Endothelial cell of umbilical vein (primary cell): ENCODE data around the gene SUSD6. TPM values are rescaled to one million over a fixed set of nuclear protein-coding genes. Genes with fewer than 3 reads are reported as not detected.

Source experiments
- BruUV-seq: library from RNA; stranded (reverse); fragments of 400-500 nt; replicated peaks from 2 replicates; lab custom pipeline; 2021; lab: Mats Ljungman, UMichigan
- CTCF ChIA-PET: fragments of 300-600, 350-600 bp; sonication (Branson Sonifier 250); formaldehyde crosslinking; loops from one replicate; lab custom pipeline; 2021; ENCODE audit warnings: antibody characterized with exemption, inconsistent platforms; lab: Charles Lee
- POLR2A ChIA-PET: fragments of 300-600, 350-600 bp; sonication (Branson Sonifier 250); formaldehyde crosslinking; loops from one replicate; lab custom pipeline; 2021; ENCODE audit warnings: antibody characterized with exemption, inconsistent platforms; lab: Charles Lee
- DNase-seq: peaks from one replicate; pipeline ENCODE4 v3.0.0-alpha.2; 2011; ENCODE audit warnings: low read depth, low spot score
- FAIRE-seq: peaks from 2 replicates; lab custom pipeline; 2011; peaks lifted over from hg19 to GRCh38; lab: Jason Lieb, UNC
- H2AFZ ChIP-seq: 2 replicates; pipeline ENCODE4 v1.6.0; 2012; ENCODE audit warnings: low read depth, low read length, control low read depth, inconsistent platforms
- H3K27ac ChIP-seq: 2 replicates; pipeline ENCODE4 v1.5.1; 2011; ENCODE audit warnings: low read depth, mild to moderate bottlenecking, control low read depth, low read length, moderate library complexity; ENCODE audit not compliant: insufficient read depth
- H3K27me3 ChIP-seq, 2 experiments: 2 replicates each; pipeline versions ENCODE4 v1.6.0 to v1.6.1; 2011; ENCODE audit warnings: low read length in 2 of 2, mixed read lengths in 1 of 2; ENCODE audit not compliant: control insufficient read depth in 2 of 2, insufficient read depth in 2 of 2
- H3K36me3 ChIP-seq, 2 experiments: 2 replicates in 1 of 2; 3 replicates in 1 of 2; pipeline ENCODE4 v1.5.1; 2011; ENCODE audit warnings: low read length in 2 of 2, mild to moderate bottlenecking in 1 of 2, moderate library complexity in 1 of 2; ENCODE audit not compliant: control insufficient read depth in 2 of 2, insufficient read depth in 2 of 2; ENCODE audit errors: extremely low read depth in 1 of 2
- H3K4me1 ChIP-seq: 3 replicates; pipeline ENCODE4 v1.5.1; 2011; ENCODE audit warnings: mild to moderate bottlenecking, low read length; ENCODE audit not compliant: control insufficient read depth, insufficient read depth; ENCODE audit errors: extremely low read depth
- H3K4me2 ChIP-seq: 2 replicates; pipeline ENCODE4 v1.6.1; 2011; ENCODE audit warnings: low read length, control low read depth, mixed read lengths; ENCODE audit not compliant: insufficient read depth
- H3K4me3 ChIP-seq, 3 experiments: fragments of 200-600 bp in 1 of 3; sonication (generic), shearing (Covaris generic) in 1 of 3; replicated peaks in 1 of 3; 2 replicates each; pipeline ENCODE4 v1.5.1; 2011 to 2016; ENCODE audit warnings: control low read depth in 3 of 3, low read length in 3 of 3, mild to moderate bottlenecking in 2 of 3, inconsistent platforms in 1 of 3, low read depth in 1 of 3, moderate library complexity in 1 of 3; ENCODE audit not compliant: insufficient read depth in 1 of 3
- H3K79me2 ChIP-seq: 2 replicates; pipeline ENCODE4 v1.6.0; 2012; ENCODE audit warnings: low read length, inconsistent platforms; ENCODE audit not compliant: control insufficient read depth, insufficient read depth
- H3K9ac ChIP-seq: replicated peaks from 2 replicates; pipeline ENCODE3; 2011; ENCODE audit warnings: low read length, control low read depth; ENCODE audit not compliant: insufficient read depth; ENCODE audit errors: extremely low read depth
- H3K9me1 ChIP-seq: replicated peaks from 3 replicates; pipeline ENCODE4 v1.6.0; 2011; ENCODE audit warnings: mild to moderate bottlenecking, low read length; ENCODE audit not compliant: control insufficient read depth, insufficient read depth; ENCODE audit errors: extremely low read depth
- H3K9me3 ChIP-seq: replicated peaks from 2 replicates; pipeline ENCODE4 v1.5.1; 2012; ENCODE audit warnings: low read length, inconsistent platforms; ENCODE audit not compliant: control insufficient read depth, insufficient read depth
- H4K20me1 ChIP-seq: replicated peaks from 2 replicates; pipeline ENCODE3; 2011; ENCODE audit warnings: mild to moderate bottlenecking, low read length; ENCODE audit not compliant: control insufficient read depth, insufficient read depth; ENCODE audit errors: extremely low read depth
- EZH2 ChIP-seq: IDR thresholded peaks from 2 replicates; pipeline ENCODE4 v1.6.1; 2012; ENCODE audit warnings: borderline replicate concordance, low read depth, mild to moderate bottlenecking, moderate library complexity, low read length, inconsistent platforms; ENCODE audit not compliant: severe bottlenecking
- GATA2 ChIP-seq: IDR thresholded peaks from 2 replicates; pipeline ENCODE4 v1.7.0; 2011; ENCODE audit warnings: low read depth, mild to moderate bottlenecking, moderate library complexity, mixed read lengths, low read length; ENCODE audit not compliant: insufficient read length, insufficient read depth
- JUN ChIP-seq: IDR thresholded peaks from 2 replicates; pipeline ENCODE4 v1.6.1; 2011; ENCODE audit warnings: borderline replicate concordance, low read depth; ENCODE audit not compliant: insufficient read length, insufficient read depth
- MYC ChIP-seq: IDR thresholded peaks from one replicate; pipeline ENCODE4 v1.6.1; 2011; ENCODE audit warnings: mild to moderate bottlenecking, low read depth, low read length
- POLR2A ChIP-seq: IDR thresholded peaks from 2 replicates; pipeline ENCODE4 v1.6.1; 2012; ENCODE audit warnings: low read depth, mild to moderate bottlenecking, control low read depth, low read length
- dilution Hi-C: fragments of 300-500 bp; cut with MboI; formaldehyde crosslinking; loops from one replicate; pipeline ENCODE4 v1.15.0; 2019; ENCODE audit warnings: low sequenced_read_pairs; ENCODE audit not compliant: extremely low pct_ligation_motif_present
- intact Hi-C: fragments of 100-400 bp; cut with micrococcal nuclease; formaldehyde crosslinking; loops from one replicate; pipeline ENCODE4 v1.10.0; 2022
- polyA plus RNA-seq, 4 experiments: library from polyadenylated mRNA; depleted of rRNA in 3 of 4; stranded (reverse) in 3 of 4; unstranded in 1 of 4; fragments of >200 nt; gene quantifications; 2 replicates each; pipeline versions ENCODE4 v1.2.1 to v1.2.3, GENCODE V29; 2011 to 2012; ENCODE audit warnings: missing spikeins in 1 of 4
- total RNA-seq: library from RNA; stranded (reverse); gene quantifications from 2 replicates; pipeline ENCODE4 v1.2.3, GENCODE V29; 2021
- TF ChIP-seq, protein P1 (sequence below), 2 donors: IDR thresholded peaks; 1 replicate in 1 of 2; 2 replicates in 1 of 2; pipeline ENCODE4 v1.5.1; 2011; ENCODE audit warnings: low read length in 2 of 2, mild to moderate bottlenecking in 2 of 2, moderate library complexity in 2 of 2, control low read depth in 1 of 2, inconsistent platforms in 1 of 2, low read depth in 1 of 2; ENCODE audit not compliant: insufficient read depth in 1 of 2; ENCODE audit errors: extremely low read depth in 1 of 2

The SUSD6 gene
- total and polyA plus RNA-seq, 2 donors (not counting 3 experiments of a cell fraction or from before 2014, with no cell fraction given), result 13.4 to 19.5 TPM

GRCh38 chr14:69682136-69682535 lies 70.7 kb downstream of the SUSD6 start:
- no peaks in the 10 kb centered on the region for H3K4me1 ChIP-seq
- no peak overlapping the region for H3K27ac ChIP-seq
- no peak for FAIRE-seq
- dilution Hi-C loops, result no loop called here
- BruUV-seq, result no TSS peak
- H4K20me1 ChIP-seq, result peaks cover 2% of the 10 kb centered on the region
- no peak for DNase-seq
- H3K79me2 ChIP-seq, result no peaks in the 10 kb centered on the region
- TF ChIP-seq MYC (no peak), POLR2A (no peak), JUN (no peak)
- TF ChIP-seq, protein P1, sequence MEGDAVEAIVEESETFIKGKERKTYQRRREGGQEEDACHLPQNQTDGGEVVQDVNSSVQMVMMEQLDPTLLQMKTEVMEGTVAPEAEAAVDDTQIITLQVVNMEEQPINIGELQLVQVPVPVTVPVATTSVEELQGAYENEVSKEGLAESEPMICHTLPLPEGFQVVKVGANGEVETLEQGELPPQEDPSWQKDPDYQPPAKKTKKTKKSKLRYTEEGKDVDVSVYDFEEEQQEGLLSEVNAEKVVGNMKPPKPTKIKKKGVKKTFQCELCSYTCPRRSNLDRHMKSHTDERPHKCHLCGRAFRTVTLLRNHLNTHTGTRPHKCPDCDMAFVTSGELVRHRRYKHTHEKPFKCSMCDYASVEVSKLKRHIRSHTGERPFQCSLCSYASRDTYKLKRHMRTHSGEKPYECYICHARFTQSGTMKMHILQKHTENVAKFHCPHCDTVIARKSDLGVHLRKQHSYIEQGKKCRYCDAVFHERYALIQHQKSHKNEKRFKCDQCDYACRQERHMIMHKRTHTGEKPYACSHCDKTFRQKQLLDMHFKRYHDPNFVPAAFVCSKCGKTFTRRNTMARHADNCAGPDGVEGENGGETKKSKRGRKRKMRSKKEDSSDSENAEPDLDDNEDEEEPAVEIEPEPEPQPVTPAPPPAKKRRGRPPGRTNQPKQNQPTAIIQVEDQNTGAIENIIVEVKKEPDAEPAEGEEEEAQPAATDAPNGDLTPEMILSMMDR (IDR thresholded peaks at IDR 0.05; ENCODE audit: extremely low read depth in 1 of 2, insufficient read depth in 1 of 2, low read depth in 1 of 2, low read length in 2 of 2), result no peak
- ChIA-PET POLR2A (no interaction called here), CTCF (interaction anchor here (0.6 to 1.6 kb wide), 2 partner anchors 10 to 20 kb away, joined by 3 to 4 read pairs; no protein-coding TSS in a partner anchor)
- H3K9me3 ChIP-seq, result no peaks in the 10 kb centered on the region
- H3K9ac ChIP-seq, result no peak overlapping the region
- no peaks in the 10 kb centered on the region for H3K27me3 ChIP-seq
- intact Hi-C loops, result loop anchor here (5.0 kb wide), 1 partner anchor 55 kb away; no protein-coding TSS in a partner anchor
- H3K4me3 ChIP-seq, result no peak overlapping the region
- no peaks in the 10 kb centered on the region for H3K9me1 ChIP-seq
- no peak overlapping the region for H3K4me2 ChIP-seq
- H2AFZ ChIP-seq, result no peak overlapping the region
- no peaks in the 10 kb centered on the region for H3K36me3 ChIP-seq

DNA sequence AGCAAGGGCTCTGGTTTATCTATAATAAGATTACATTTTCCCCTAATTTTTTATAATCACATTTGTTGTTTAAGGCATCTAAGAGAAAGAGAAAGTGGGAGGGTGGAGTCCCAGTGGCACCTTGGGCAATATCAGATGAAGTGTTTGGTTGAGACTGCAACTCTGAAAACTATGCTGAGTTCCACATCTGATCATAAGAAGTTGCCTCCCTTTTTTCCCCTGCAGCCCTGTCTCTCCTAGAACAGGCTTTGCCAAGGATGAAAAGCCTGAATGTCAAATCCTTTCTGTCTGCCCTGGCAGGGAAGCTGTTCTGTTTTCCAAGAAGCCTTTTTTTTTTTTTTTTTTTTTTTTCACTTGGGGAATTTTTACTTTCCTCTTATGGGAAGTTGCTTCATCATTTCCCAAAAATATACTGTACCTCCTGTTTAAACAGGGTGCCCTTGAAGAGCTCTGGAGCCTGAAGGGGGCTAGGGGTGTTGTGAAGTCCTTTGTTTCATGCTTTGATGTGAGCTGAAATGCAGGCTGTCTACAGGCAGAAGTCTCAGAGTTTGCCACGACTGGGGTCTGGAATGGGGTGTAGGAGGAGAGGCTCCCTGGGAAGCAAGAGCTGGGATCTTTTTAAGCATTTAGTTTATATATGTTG lies 71.3 kb downstream of the SUSD6 start:
- no peak overlapping the region for H3K27ac ChIP-seq
- H3K4me1 ChIP-seq, result no peaks in the 10 kb centered on the region
- no peaks in the 10 kb centered on the region for H3K36me3 ChIP-seq
- H3K9me1 ChIP-seq, result no peaks in the 10 kb centered on the region
- POLR2A ChIA-PET, result no interaction called here
- TF ChIP-seq JUN (no peak), GATA2 (no peak), MYC (no peak), EZH2 (no peak)
- H3K4me2 ChIP-seq, result no peak overlapping the region
- no peak for DNase-seq
- intact Hi-C loops, result loop anchor here (5.0 kb wide), 1 partner anchor 55 kb away; no protein-coding TSS in a partner anchor
- H4K20me1 ChIP-seq, result peaks cover 2% of the 10 kb centered on the region
- H3K9ac ChIP-seq, result no peak overlapping the region
- no peaks in the 10 kb centered on the region for H3K79me2 ChIP-seq
- BruUV-seq, result no TSS peak
- CTCF ChIA-PET, result interaction anchor here (0.6 to 1.6 kb wide), 2 partner anchors 9 to 20 kb away, joined by 3 to 4 read pairs; no protein-coding TSS in a partner anchor
- H3K27me3 ChIP-seq, result no peaks in the 10 kb centered on the region
- dilution Hi-C loops, result no loop called here
- H3K9me3 ChIP-seq, result no peaks in the 10 kb centered on the region
- no peak overlapping the region for H2AFZ ChIP-seq
- H3K4me3 ChIP-seq, result no peak overlapping the region
- no peak for FAIRE-seq
